Left cardiac atrium (tissue), 4 donors: Measurements from ENCODE around the gene CBFA2T3. TPM values are rescaled to one million over a fixed set of nuclear protein-coding genes. Genes with fewer than 3 reads are reported as not detected.

Source experiments
- ATAC-seq, 2 donors: fragments of 200-7000 bp; cut with Tn5 transposase; one replicate each; pipeline ENCODE4 v1.9.1; 2020; ENCODE audit warnings: mild to moderate bottlenecking in 2 of 2, moderate library complexity in 2 of 2
- DNase-seq: peaks from one replicate; pipeline ENCODE4 v3.0.0-alpha.2; 2020
- intact Hi-C, 2 donors: fragments of 100-400 bp; cut with DNase I; formaldehyde crosslinking; loops; one replicate each; pipeline versions ENCODE4 v1.14.1 to v1.15.1; 2022 to 2023
- total RNA-seq, 2 donors: library from RNA; stranded (reverse); fragmentation: NEBNext Ultra II Directional; extraction: Animal tissue kit (Norgen Biotek cat#: 25700); gene quantifications; one replicate each; pipeline ENCODE4 v1.2.1, GENCODE V29; 2021
- donor health status: DM: no; HTN: yes; CAD: no.
- donor health status: DM: no; HTN: yes; CAD: no; lungs with severe emphysema.
- donor health status: DM: yes; HTN: yes; CAD: no.
- donor health status: Dilated cardiomyopathy.

Gene CBFA2T3
- total RNA-seq, 2 donors from 2014 or later = 6.5 to 6.6 TPM

DNA sequence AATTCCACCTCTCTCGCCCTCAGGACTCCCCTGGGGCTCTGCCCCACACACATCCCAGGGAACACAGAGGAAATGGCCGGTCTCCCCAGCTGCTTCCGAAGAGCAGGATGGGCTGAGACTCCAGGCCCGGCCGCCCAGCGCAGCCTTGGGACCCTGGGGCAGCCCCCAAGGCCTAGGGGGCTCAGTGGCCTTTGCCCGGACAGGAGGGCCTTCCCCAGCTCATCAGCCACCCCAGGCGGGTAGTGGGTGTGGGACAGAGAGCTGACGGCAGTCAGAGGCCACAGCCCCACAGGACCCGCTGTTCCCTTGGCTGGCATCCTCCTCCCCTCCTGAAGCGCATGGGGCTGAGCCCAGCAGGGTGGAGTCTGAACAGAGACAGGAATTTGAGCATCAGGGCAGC is 6.2 kb upstream of the CBFA2T3 start:
- intact Hi-C loops = no loop called here
- no peak for ATAC-seq

GRCh38 chr16:88982286-88983084 is 5.5 kb upstream of the CBFA2T3 start:
- intact Hi-C loops = no loop called here
- no peak for DNase-seq
- ATAC-seq = no peak

More for the DNA sequence above, 6.2 kb upstream of the CBFA2T3 start:
- no peak for DNase-seq

DNA sequence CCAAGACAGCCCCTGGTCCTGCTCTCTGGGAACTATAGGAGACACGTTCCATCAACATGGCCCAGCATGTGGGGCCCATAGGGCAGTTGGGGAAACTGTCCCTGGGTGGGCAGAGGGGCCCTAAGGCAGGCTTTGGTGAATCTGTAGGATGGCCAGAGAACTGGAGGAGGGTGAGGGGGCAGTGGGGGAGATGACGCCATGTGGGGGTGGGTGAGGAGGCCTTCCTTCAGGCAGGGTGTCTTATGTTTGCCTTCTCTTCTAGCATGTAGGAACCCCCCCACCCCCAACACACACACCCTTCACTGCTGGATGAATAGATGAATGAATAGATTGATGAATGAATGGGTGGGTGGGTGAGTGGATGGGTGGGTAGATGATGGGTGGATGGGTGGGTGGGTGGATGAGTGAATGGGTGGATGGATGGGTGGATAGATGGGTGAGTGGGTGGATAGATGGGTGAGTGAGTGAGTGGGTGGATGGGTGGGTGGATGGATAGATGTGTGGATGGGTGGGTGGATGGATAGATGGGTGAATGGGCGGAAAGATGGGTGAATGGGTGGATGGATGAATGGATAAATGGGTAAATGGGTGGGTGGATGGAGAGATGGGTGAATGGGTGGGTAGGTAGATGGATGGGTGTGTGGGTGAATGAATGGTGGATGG is 2.5 kb upstream of the CBFA2T3 start:
- no peak for DNase-seq
- no peak for ATAC-seq
- intact Hi-C loops = no loop called here

DNA sequence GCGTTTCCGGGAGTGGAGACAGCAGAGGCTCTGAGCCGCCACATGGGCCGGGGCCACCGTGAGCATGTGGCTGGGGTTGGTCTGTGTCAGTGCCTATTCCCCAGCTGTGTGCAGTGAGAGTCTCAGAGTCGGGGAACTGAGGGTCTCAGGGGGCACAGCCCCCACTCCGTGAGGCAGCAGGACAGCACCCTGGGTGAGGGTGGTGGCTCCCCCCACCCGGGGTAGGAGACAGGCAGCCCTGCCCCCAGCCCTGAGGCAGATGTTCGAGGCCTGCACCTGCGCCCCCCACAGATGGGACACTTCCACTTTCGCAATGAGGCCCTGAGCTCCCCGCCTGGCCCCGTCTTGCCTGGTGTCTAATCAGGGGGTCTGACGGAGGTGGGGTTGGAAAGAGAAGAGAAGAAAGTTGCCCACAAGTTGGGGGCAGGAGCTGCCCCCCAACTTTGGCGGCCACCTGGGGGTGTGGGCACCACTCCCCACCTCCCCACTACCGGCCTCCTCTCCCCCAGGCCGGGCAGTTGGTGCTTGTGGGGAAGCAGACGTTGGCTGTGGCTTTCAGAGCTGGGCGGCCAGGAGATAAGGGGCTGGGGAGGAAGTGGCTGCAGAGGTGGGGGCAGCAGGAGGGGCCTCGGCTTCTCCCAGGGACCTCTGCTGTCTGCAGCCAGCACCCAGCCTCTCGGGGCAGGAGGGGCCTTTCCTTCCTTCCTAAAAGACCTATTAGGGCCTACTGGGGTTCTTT is 1.8 kb upstream of the CBFA2T3 start:
- intact Hi-C loops = no loop called here
- ATAC-seq (no peak), DNase-seq (no peak)

- no peak for DNase-seq
These were observed 1.0 kb upstream of the CBFA2T3 start for GRCh38 chr16:88977812-88978607.

GRCh38 chr16:88976366-88977017 is 515 bp downstream of the CBFA2T3 start:
- ATAC-seq (peak in 1 of 2 donors; percentile 6), DNase-seq (no peak)
- intact Hi-C loops = no loop called here

More at GRCh38 chr16:88977812-88978607, 1.0 kb upstream of the CBFA2T3 start:
- no peak for ATAC-seq
- intact Hi-C loops = no loop called here

DNA sequence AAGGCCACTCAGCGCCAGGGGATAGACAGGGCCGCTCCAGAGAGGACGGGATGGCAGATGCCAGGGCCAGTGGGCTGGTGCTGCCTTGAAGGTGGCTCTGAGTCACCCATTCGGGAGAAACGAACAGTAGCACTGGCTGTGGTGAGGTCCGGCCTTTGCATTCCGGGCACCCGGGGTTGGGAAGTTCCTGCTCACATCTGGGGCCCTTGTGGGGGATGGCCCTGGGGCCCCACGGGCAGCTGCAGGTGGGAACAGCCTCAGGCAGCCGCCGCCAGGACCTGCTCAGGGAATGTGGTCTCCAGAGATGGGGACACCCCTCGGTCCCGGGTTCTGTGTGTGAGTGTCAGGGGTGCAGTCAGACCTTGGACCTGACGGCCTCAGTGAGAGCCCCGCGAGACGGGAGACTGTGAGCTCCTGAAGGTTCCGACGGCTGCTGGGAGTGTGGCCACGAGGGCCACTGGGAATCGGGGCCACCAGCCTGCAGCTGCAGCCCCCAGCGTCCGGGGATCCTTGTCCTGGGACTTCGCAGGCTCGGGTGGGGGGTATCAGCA is 1.4 kb downstream of the CBFA2T3 start:
- no peak for DNase-seq
- intact Hi-C loops = no loop called here
- ATAC-seq = no peak

GRCh38 chr16:88974916-88975215 is 2.1 kb downstream of the CBFA2T3 start:
- DNase-seq (no peak), ATAC-seq (no peak)
- intact Hi-C loops = no loop called here

DNA sequence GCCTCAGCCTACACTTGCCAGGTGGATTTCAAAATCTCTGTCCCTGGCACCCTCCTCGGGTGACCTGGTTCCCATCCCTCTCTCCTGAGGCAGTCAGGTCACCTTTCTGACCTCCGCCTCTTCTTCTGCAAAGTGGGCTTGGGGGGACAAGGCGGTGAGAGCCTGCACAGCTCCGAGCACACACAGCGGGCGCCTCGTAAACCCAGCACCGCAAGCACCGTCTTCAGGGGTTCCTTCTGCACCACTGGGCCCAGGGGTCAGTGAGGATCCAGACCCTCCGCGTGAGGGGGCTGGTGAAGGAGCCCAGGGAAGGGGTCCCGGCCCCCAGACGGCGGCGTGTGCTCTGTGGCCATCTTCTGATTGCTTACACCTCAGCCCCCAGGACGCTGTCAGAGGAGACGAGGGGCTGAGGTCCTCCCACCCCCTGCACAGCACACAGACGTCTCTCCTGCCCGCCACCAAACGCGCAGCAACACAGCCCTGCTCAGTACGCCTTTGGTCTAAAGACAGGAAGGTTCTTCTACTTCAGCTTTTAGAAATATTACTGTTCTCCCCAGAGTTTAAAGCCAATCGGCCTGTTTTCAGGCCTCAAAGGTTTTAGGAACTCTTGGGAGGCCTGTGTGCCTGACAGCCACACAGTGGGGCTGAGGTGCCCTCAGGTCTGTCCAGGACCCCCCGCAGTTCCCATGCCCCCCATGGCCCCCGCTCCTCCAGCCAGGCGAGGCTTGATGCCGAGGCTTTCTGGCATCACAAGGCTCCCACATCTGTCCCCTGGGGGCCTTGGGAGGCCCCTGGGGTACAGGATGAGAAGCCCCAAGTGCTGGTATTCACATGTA is 2.7 kb downstream of the CBFA2T3 start:
- intact Hi-C loops = no loop called here
- ATAC-seq (no peak), DNase-seq (no peak)

GRCh38 chr16:88973415-88974050 is 3.5 kb downstream of the CBFA2T3 start:
- intact Hi-C loops = no loop called here
- ATAC-seq (no peak), DNase-seq (no peak)

- intact Hi-C loops = no loop called here
- DNase-seq (no peak), ATAC-seq (no peak)
These were observed 4.0 kb downstream of the CBFA2T3 start for GRCh38 chr16:88973007-88973410.

- ATAC-seq (no peak), DNase-seq (no peak)
- intact Hi-C loops = no loop called here
These were observed 4.7 kb downstream of the CBFA2T3 start for GRCh38 chr16:88972349-88972748.

GRCh38 chr16:88971371-88972097 is 5.5 kb downstream of the CBFA2T3 start:
- intact Hi-C loops = no loop called here
- no peak for DNase-seq
- peak in 1 of 2 donors; percentile 32 for ATAC-seq

- no peak for DNase-seq
These were observed 6.4 kb downstream of the CBFA2T3 start for GRCh38 chr16:88970539-88971065.

DNA sequence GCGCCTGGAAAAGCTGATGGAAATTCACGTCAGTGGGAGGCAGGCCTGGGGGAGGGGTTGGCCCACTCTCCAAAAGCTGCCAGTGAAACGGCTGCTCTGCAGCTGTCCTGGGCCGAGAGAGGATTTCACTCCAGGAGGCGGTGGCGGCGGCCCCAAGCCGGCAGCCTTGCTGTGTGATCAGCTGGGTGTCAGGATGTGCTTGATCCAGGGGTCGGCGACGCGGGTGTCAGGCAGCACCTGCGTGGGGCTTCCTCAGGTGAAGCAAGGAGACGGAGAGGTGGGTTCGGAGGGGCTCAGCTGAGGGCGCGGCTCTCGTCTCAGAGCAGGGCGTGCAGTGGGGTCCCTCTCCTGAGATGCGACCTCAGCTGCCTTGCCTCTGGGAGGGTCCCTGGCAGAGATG is 7.0 kb downstream of the CBFA2T3 start:
- intact Hi-C loops = no loop called here

More at GRCh38 chr16:88970539-88971065, 6.4 kb downstream of the CBFA2T3 start:
- no peak for ATAC-seq
- intact Hi-C loops = no loop called here

GRCh38 chr16:88969361-88969831 is 7.6 kb downstream of the CBFA2T3 start:
- no peak for ATAC-seq
- no peak for DNase-seq
- intact Hi-C loops = no loop called here

More for the DNA sequence above, 7.0 kb downstream of the CBFA2T3 start:
- ATAC-seq (no peak), DNase-seq (no peak)
